Erythroblast (primary cell): Measurements from ENCODE around the gene NCKAP5.

ENCODE experiments used
- GATA1 ChIP-seq: IDR thresholded peaks from 2 replicates; pipeline ENCODE4 v1.6.1; 2011; ENCODE audit warnings: low read depth, mild to moderate bottlenecking, control low read depth, low read length, moderate library complexity
- POLR2A ChIP-seq: IDR thresholded peaks from 2 replicates; pipeline ENCODE4 v1.6.1; 2011; ENCODE audit warnings: mild to moderate bottlenecking, low read length

GRCh38 chr2:132999421-132999820, 568.8 kb downstream of the NCKAP5 start:
- TF ChIP-seq GATA1 (no peak), POLR2A (no peak)
